Fibroblast of villous mesenchyme (primary cell): ENCODE data around the gene CCNT1. TPM values are rescaled to one million over a fixed set of nuclear protein-coding genes. Genes with fewer than 3 reads are reported as not detected.
A peak's percentile ranks its signal among the peaks of the same experiment; 100 is the strongest.

ENCODE experiments used
- DNase-seq: peaks from one replicate; pipeline ENCODE4 v3.0.0-alpha.2; 2010; ENCODE audit warnings: low read depth
- H3K4me3 ChIP-seq: 2 replicates; pipeline ENCODE4 v1.5.1; 2011; ENCODE audit warnings: low read depth, mild to moderate bottlenecking, low read length
- CTCF ChIP-seq: IDR thresholded peaks from 2 replicates; pipeline ENCODE4 v1.5.1; 2012; ENCODE audit warnings: low read depth, mild to moderate bottlenecking, low read length; ENCODE audit not compliant: insufficient read depth
- small RNA-seq: library from RNA; depleted of rRNA; stranded (forward); fragments of <200 nt; gene quantifications from one replicate; pipeline ENCODE3, GENCODE V24; 2012
- total RNA-seq: library from RNA; depleted of rRNA; stranded (reverse); fragments of >200 nt; gene quantifications from 2 replicates; pipeline ENCODE4 v1.2.3, GENCODE V29; 2012

Gene CCNT1
- total RNA-seq, 1 donor: 46.6 TPM

GRCh38 chr12:48640854-48641253 is 75.7 kb downstream of the CCNT1 start:
- H3K4me3 ChIP-seq: no peak overlapping the region
- no peak for TF ChIP-seq CTCF
- no peak for DNase-seq

GRCh38 chr12:48640428-48640827 is 76.1 kb downstream of the CCNT1 start:
- no peak for DNase-seq
- no peak overlapping the region for H3K4me3 ChIP-seq
- TF ChIP-seq CTCF: no peak

Small RNAs within 50 kb of the gene (small RNA-seq; reads per million reads assigned to genes)
- gene MIR1291: not detected
- gene SNORA2A: 2,462 reads per million, percentile 99 among the genes with 10 or more reads in this experiment
- gene SNORA2B: 110 reads per million, percentile 97 among the genes with 10 or more reads in this experiment
- 14.9 reads per million, percentile 92 among the genes with 10 or more reads in this experiment for gene SNORA2C

Other genes starting within 250 kb of the CCNT1 start
- not detected in 2 replicates for gene ANP32D, start 244.1 kb downstream of the CCNT1 start, total RNA-seq
- gene C12orf54, start 234.2 kb downstream of the CCNT1 start, total RNA-seq: not detected in 2 replicates
- gene OR8S1, start 191.1 kb downstream of the CCNT1 start, total RNA-seq: not detected in 2 replicates
- gene LALBA, start 146.7 kb downstream of the CCNT1 start, total RNA-seq: not detected in 2 replicates
- 55.4 and 60.5 TPM in 2 replicates for gene KANSL2, start 34.5 kb downstream of the CCNT1 start, total RNA-seq
- 39.6 and 47.1 TPM in 2 replicates for gene ADCY6, start 72.4 kb upstream of the CCNT1 start, total RNA-seq
- 29.8 and 30.3 TPM in 2 replicates for gene CACNB3, start 101.8 kb upstream of the CCNT1 start, total RNA-seq
- 51.9 and 64.3 TPM in 2 replicates for gene DDX23, start 135.5 kb upstream of the CCNT1 start, total RNA-seq
- gene RND1, start 149.2 kb upstream of the CCNT1 start, total RNA-seq: under 0.01 TPM in 1 of 2 replicates, not detected in the other
- 21.9 and 25.5 TPM in 2 replicates for gene FKBP11, start 208.8 kb upstream of the CCNT1 start, total RNA-seq
- gene ARF3, start 240.8 kb upstream of the CCNT1 start, total RNA-seq: 49.3 and 68.2 TPM in 2 replicates